22Rv1 (cell line): ENCODE measurements around the gene SLC52A3.

Experiments
- H3K27ac ChIP-seq: fragments of 450-650 bp; 2 replicates; pipeline ENCODE4 v1.5.1; 2017
- CTCF ChIP-seq: fragments of 450-650 bp; IDR thresholded peaks from 2 replicates; pipeline ENCODE4 v1.5.1; 2017; ENCODE audit warnings: mild to moderate bottlenecking
- ZFX ChIP-seq: fragments of 450-650 bp; IDR thresholded peaks from 2 replicates; pipeline ENCODE4 v1.6.1; 2017; ENCODE audit warnings: antibody characterized with exemption, borderline replicate concordance

The SLC52A3 gene

GRCh38 chr20:774660-775057 lies 6.4 kb upstream of the SLC52A3 start:
- H3K27ac ChIP-seq, result no peak overlapping the region
- TF ChIP-seq ZFX, result no peak
- TF ChIP-seq CTCF, result no peak

- TF ChIP-seq CTCF, result no peak
- no peak for TF ChIP-seq ZFX
- no peak overlapping the region for H3K27ac ChIP-seq
Observed at GRCh38 chr20:774016-774659, 5.8 kb upstream of the SLC52A3 start.

GRCh38 chr20:772806-773205 lies 4.5 kb upstream of the SLC52A3 start:
- TF ChIP-seq CTCF, result no peak
- TF ChIP-seq ZFX, result no peak
- H3K27ac ChIP-seq, result no peak overlapping the region

GRCh38 chr20:771741-772464 lies 3.6 kb upstream of the SLC52A3 start:
- H3K27ac ChIP-seq, result no peak overlapping the region
- TF ChIP-seq CTCF, result no peak
- TF ChIP-seq ZFX, result no peak

- no peak for TF ChIP-seq CTCF
- TF ChIP-seq ZFX, result no peak
Observed at GRCh38 chr20:770691-771090, 2.4 kb upstream of the SLC52A3 start.

GRCh38 chr20:766906-767305 lies 1.4 kb downstream of the SLC52A3 start:
- TF ChIP-seq CTCF, result no peak
- TF ChIP-seq ZFX, result no peak
- H3K27ac ChIP-seq, result no peak overlapping the region

More at GRCh38 chr20:770691-771090, 2.4 kb upstream of the SLC52A3 start:
- no peak overlapping the region for H3K27ac ChIP-seq

GRCh38 chr20:764255-764654 lies 4.0 kb downstream of the SLC52A3 start:
- H3K27ac ChIP-seq, result no peak overlapping the region
- no peak for TF ChIP-seq CTCF
- TF ChIP-seq ZFX, result no peak
